Left lung (tissue), 10 donors: ENCODE measurements around the gene COP1. TPM values are rescaled to one million over a fixed set of nuclear protein-coding genes. Genes with fewer than 3 reads are reported as not detected.

Experiments
- ATAC-seq: fragments of 200-7000 bp; cut with Tn5 transposase; one replicate; pipeline ENCODE4 v1.9.1; 2020; ENCODE audit warnings: moderate library complexity
- DNase-seq, 4 donors: peaks; one replicate each; pipeline ENCODE4 v3.0.0-alpha.2; 2013 to 2020
- H3K27ac ChIP-seq, 2 donors: fragments of 200-600 bp; sonication (generic) in 1 of 2; one replicate each; pipeline versions ENCODE4 v1.5.0 to v1.8.0; 2020 to 2021
- H3K27me3 ChIP-seq, 2 donors: fragments of 200-600 bp; sonication (generic) in 1 of 2; one replicate each; pipeline versions ENCODE4 v1.5.0 to v1.8.0; 2020 to 2021
- H3K36me3 ChIP-seq, 2 donors: fragments of 200-600 bp; sonication (generic) in 1 of 2; one replicate each; pipeline versions ENCODE4 v1.5.0 to v1.8.0; 2020 to 2021
- H3K4me1 ChIP-seq, 2 donors: fragments of 200-600 bp; one replicate each; pipeline ENCODE4 v1.8.0; 2021
- H3K4me3 ChIP-seq, 2 donors: fragments of 200-600 bp; sonication (generic) in 1 of 2; one replicate each; pipeline versions ENCODE4 v1.5.0 to v1.8.0; 2020 to 2021; ENCODE audit warnings: mild to moderate bottlenecking in 1 of 2
- H3K9me3 ChIP-seq, 2 donors: fragments of 200-600 bp; sonication (generic) in 1 of 2; one replicate each; pipeline versions ENCODE4 v1.5.0 to v1.8.0; 2020 to 2021
- intact Hi-C, 2 donors: fragments of 100-400 bp; cut with DNase I; formaldehyde crosslinking; loops; one replicate each; pipeline versions ENCODE4 v1.11.2 to v1.14.2; 2022
- polyA plus RNA-seq, 6 donors: library from polyadenylated mRNA; unstranded; fragments of 120-200 nt; gene quantifications; one replicate each; pipeline ENCODE4 v1.2.1, GENCODE V29; 2013; ENCODE audit not compliant: insufficient read length in 6 of 6
- total RNA-seq, 2 donors: library from RNA; stranded (reverse); fragmentation: NEBNext Ultra II Directional; extraction: Animal tissue kit (Norgen Biotek cat#: 25700); gene quantifications; one replicate each; pipeline ENCODE4 v1.2.1, GENCODE V29; 2021
- TF ChIP-seq, protein P1 (sequence below), 2 donors: fragments of 200-600 bp; sonication (generic) in 1 of 2; IDR thresholded peaks; one replicate each; pipeline versions ENCODE4 v1.5.0 to v1.8.0; 2021; ENCODE audit warnings: antibody characterized with exemption in 2 of 2
- donor health status: DM: no; HTN: yes; CAD: no.
- donor health status: DM: no; HTN: no; CAD: no.

The COP1 gene
- total and polyA plus RNA-seq, 8 donors = 42.5 to 64.3 (median 57.7) TPM

- H3K4me1 ChIP-seq = no peaks in the 10 kb centered on the region
- H3K4me3 ChIP-seq = no peak overlapping the region
- H3K9me3 ChIP-seq = peaks cover 0 to 47% of the 10 kb centered on the region in 2 donors
- DNase-seq (no peak), ATAC-seq (no peak)
- intact Hi-C loops = no loop called here
- H3K36me3 ChIP-seq = peaks cover 0 to 26% of the 10 kb centered on the region in 2 donors
- H3K27me3 ChIP-seq = no peaks in the 10 kb centered on the region
- TF ChIP-seq, protein P1, sequence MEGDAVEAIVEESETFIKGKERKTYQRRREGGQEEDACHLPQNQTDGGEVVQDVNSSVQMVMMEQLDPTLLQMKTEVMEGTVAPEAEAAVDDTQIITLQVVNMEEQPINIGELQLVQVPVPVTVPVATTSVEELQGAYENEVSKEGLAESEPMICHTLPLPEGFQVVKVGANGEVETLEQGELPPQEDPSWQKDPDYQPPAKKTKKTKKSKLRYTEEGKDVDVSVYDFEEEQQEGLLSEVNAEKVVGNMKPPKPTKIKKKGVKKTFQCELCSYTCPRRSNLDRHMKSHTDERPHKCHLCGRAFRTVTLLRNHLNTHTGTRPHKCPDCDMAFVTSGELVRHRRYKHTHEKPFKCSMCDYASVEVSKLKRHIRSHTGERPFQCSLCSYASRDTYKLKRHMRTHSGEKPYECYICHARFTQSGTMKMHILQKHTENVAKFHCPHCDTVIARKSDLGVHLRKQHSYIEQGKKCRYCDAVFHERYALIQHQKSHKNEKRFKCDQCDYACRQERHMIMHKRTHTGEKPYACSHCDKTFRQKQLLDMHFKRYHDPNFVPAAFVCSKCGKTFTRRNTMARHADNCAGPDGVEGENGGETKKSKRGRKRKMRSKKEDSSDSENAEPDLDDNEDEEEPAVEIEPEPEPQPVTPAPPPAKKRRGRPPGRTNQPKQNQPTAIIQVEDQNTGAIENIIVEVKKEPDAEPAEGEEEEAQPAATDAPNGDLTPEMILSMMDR (IDR thresholded peaks at IDR 0.05) = no peak
- no peak overlapping the region for H3K27ac ChIP-seq
Observed at GRCh38 chr1:175914115-175914514, 293.0 kb downstream of the COP1 start.

GRCh38 chr1:175911138-175911537 lies 295.9 kb downstream of the COP1 start:
- Histone ChIP-seq H3K9me3 (peaks cover 0 to 52% of the 10 kb centered on the region in 2 donors), H3K36me3 (peaks cover 0 to 30% of the 10 kb centered on the region in 2 donors), H3K4me1 (no peaks in the 10 kb centered on the region), H3K27ac (no peak overlapping the region), H3K27me3 (no peaks in the 10 kb centered on the region), H3K4me3 (no peak overlapping the region)
- TF ChIP-seq, protein P1 (IDR thresholded peaks at IDR 0.05) = no peak
- ATAC-seq (no peak), DNase-seq (no peak)
- intact Hi-C loops = no loop called here

DNA sequence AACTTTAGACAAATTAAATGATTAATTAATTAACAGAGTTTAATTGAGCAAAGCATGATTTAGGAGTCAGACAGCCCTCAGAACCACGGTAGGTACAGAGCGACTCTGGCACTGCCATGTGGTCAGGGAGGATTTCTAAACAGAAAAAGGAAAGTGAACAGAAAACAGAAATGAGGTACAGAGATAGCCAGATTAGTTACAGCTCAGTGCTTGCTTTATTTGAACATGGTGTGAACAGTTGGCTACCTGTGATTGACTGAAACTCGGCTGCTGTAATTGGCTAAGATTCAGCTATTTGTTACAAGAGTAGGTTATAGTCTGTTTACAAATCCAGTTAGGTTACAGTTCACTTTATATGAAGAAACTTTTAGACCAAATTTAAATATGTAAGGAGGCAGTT lies 300.7 kb downstream of the COP1 start:
- peaks cover 0 to 26% of the 10 kb centered on the region in 2 donors for H3K9me3 ChIP-seq
- H3K27ac ChIP-seq = no peak overlapping the region
- intact Hi-C loops = no loop called here
- peaks cover 0 to 22% of the 10 kb centered on the region in 2 donors for H3K36me3 ChIP-seq
- H3K27me3 ChIP-seq = no peaks in the 10 kb centered on the region
- no peaks in the 10 kb centered on the region for H3K4me1 ChIP-seq
- TF ChIP-seq, protein P1 (IDR thresholded peaks at IDR 0.05) = no peak
- no peak for ATAC-seq
- no peak overlapping the region for H3K4me3 ChIP-seq
- no peak for DNase-seq

DNA sequence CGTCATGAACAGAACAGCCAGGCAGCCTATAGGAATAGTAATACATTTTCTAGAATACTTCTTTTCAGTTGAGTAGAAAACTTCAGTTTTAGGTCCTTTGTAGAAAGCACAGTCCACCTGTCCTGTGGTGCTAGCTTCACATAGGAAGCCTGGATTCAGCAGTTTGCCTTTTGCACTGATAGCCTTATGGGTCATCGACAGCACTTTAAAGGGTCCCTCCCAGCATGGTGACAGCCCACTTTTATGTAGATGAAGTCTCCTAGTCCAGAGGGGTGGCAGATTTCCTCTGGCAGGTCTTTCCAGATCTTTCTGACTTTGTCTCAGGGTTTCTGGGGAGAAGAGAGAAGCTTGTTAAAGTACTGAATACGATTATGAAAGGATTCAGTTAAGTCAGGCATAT lies 302.3 kb downstream of the COP1 start:
- TF ChIP-seq, protein P1 (IDR thresholded peaks at IDR 0.05) = no peak
- intact Hi-C loops = no loop called here

DNA sequence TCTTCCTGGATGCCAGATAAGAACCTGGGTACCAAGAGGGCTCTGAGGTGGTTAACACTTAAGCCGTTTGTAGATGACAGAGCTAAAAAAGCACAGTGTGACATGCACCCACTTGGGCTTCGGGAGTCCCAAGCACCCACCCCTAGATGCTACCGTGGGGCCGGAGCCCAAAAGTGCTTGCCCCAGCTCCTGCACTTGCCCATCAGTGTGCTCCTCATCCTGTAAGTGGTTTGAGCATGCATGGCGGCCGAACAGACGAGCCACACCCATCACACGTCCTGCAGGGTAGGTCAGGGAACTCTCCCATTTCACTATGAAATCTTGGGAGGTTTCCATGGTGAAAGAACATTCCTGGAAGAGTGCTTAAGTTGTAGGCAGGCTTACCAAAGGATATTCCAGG lies 304.8 kb downstream of the COP1 start:
- Histone ChIP-seq H3K36me3 (peaks cover 0 to 11% of the 10 kb centered on the region in 2 donors), H3K4me3 (no peak overlapping the region), H3K27ac (no peak overlapping the region), H3K9me3 (no peaks in the 10 kb centered on the region), H3K4me1 (no peaks in the 10 kb centered on the region), H3K27me3 (no peaks in the 10 kb centered on the region)
- no peak for DNase-seq
- TF ChIP-seq, protein P1 (IDR thresholded peaks at IDR 0.05) = no peak
- no peak for ATAC-seq
- intact Hi-C loops = no loop called here

More for the DNA sequence above, 302.3 kb downstream of the COP1 start:
- peaks cover 0 to 15% of the 10 kb centered on the region in 2 donors for H3K36me3 ChIP-seq
- H3K4me1 ChIP-seq = no peaks in the 10 kb centered on the region
- no peak for ATAC-seq
- H3K27me3 ChIP-seq = no peaks in the 10 kb centered on the region
- H3K27ac ChIP-seq = no peak overlapping the region
- peaks cover 0 to 11% of the 10 kb centered on the region in 2 donors for H3K9me3 ChIP-seq
- DNase-seq = no peak
- no peak overlapping the region for H3K4me3 ChIP-seq
